Panc1 (cell line): Measurements from ENCODE around the gene SLC25A39. TPM values are rescaled to one million over a fixed set of nuclear protein-coding genes. Genes with fewer than 3 reads are reported as not detected.

Source experiments
- ATAC-seq: fragments of 200-7000 bp; cut with Tn5 transposase; 2 replicates; pipeline ENCODE4 v1.9.1; 2020; ENCODE audit warnings: mild to moderate bottlenecking, moderate library complexity
- BruUV-seq: library from RNA; stranded (reverse); fragments of 400-500 nt; replicated peaks from 2 replicates; lab custom pipeline; 2021; lab: Mats Ljungman, UMichigan
- CTCF ChIA-PET: fragments of 300-600 bp; sonication (Branson Sonifier 250); formaldehyde crosslinking; loops from one replicate; lab custom pipeline; 2022; ENCODE audit warnings: antibody characterized with exemption; lab: Charles Lee
- POLR2A ChIA-PET: fragments of 300-600 bp; sonication (Branson Sonifier 250); formaldehyde crosslinking; loops from one replicate; lab custom pipeline; 2022; ENCODE audit warnings: antibody characterized with exemption; lab: Charles Lee
- DNase-seq: peaks from one replicate; pipeline ENCODE4 v3.0.0-alpha.2; 2010; ENCODE audit warnings: low read depth, low spot score
- H3K27ac ChIP-seq: 2 replicates; pipeline ENCODE4 v1.5.1; 2011; ENCODE audit warnings: mild to moderate bottlenecking, low read length, inconsistent platforms
- H3K27me3 ChIP-seq: fragments of 200-500 bp; sonication (Bioruptor generic); 2 replicates; pipeline ENCODE4 v1.6.0; 2014; ENCODE audit warnings: low read length, inconsistent platforms; ENCODE audit not compliant: control insufficient read depth, insufficient read depth
- H3K36me3 ChIP-seq: fragments of 200-500 bp; sonication (Bioruptor generic); 2 replicates; pipeline ENCODE4 v1.5.1; 2014; ENCODE audit warnings: inconsistent platforms, mild to moderate bottlenecking, low read length, moderate library complexity; ENCODE audit not compliant: control insufficient read depth, insufficient read depth
- H3K4me1 ChIP-seq: 2 replicates; pipeline ENCODE4 v1.5.1; 2011; ENCODE audit warnings: inconsistent platforms, mild to moderate bottlenecking, low read length, moderate library complexity; ENCODE audit not compliant: control insufficient read depth, insufficient read depth
- H3K4me3 ChIP-seq, 2 experiments: 2 replicates each; pipeline ENCODE4 v1.5.1; 2011 to 2012; ENCODE audit warnings: low read depth in 2 of 2, low read length in 2 of 2, mild to moderate bottlenecking in 2 of 2, inconsistent platforms in 1 of 2, moderate library complexity in 1 of 2
- H3K9me3 ChIP-seq: fragments of 200-500 bp; sonication (Bioruptor generic); 2 replicates; pipeline ENCODE4 v1.5.1; 2014; ENCODE audit warnings: low read depth, mild to moderate bottlenecking, inconsistent platforms, low read length, moderate library complexity; ENCODE audit not compliant: control insufficient read depth, insufficient read depth
- POLR2AphosphoS5 ChIP-seq: IDR thresholded peaks from 2 replicates; pipeline ENCODE4 v1.6.1; 2012; ENCODE audit warnings: mild to moderate bottlenecking, low read depth, low read length, moderate library complexity
- SIN3A ChIP-seq: IDR thresholded peaks from 2 replicates; pipeline ENCODE4 v1.6.1; 2012; ENCODE audit warnings: low read depth, mild to moderate bottlenecking, low read length, moderate library complexity, borderline replicate concordance; ENCODE audit not compliant: insufficient read depth
- TCF7L2 ChIP-seq: IDR thresholded peaks from 2 replicates; pipeline ENCODE4 v1.6.1; 2011; ENCODE audit warnings: mild to moderate bottlenecking, low read depth, low read length, inconsistent platforms
- in situ Hi-C: cut with HindIII; loops from 2 replicates; pipeline ENCODE4 v1.10.0; 2016; ENCODE audit warnings: low sequenced_read_pairs, low pct_unique_long_range_greater_than_20kb
- intact Hi-C: fragments of 100-400 bp; cut with micrococcal nuclease; formaldehyde crosslinking; loops from one replicate; pipeline ENCODE4 v1.10.0; 2022; ENCODE audit not compliant: unreplicated experiment
- total RNA-seq: library from RNA; stranded (reverse); gene quantifications from one replicate; pipeline ENCODE4 v1.2.1, GENCODE V29; 2021; ENCODE audit not compliant: unreplicated experiment
- TF ChIP-seq, protein P1 (sequence below), 2 experiments: IDR thresholded peaks; 2 replicates each; pipeline ENCODE4 v1.6.1; 2011 to 2012; ENCODE audit warnings: low read depth in 2 of 2, control low read depth in 1 of 2, low read length in 1 of 2, mild to moderate bottlenecking in 1 of 2, moderate library complexity in 1 of 2; ENCODE audit not compliant: insufficient read depth in 1 of 2
- TF ChIP-seq, protein P2 (sequence below): fragments of 450-650 bp; IDR thresholded peaks from 2 replicates; pipeline ENCODE4 v1.5.1; 2017; ENCODE audit warnings: mild to moderate bottlenecking

Gene SLC25A39
- total RNA-seq, 1 experiment from 2014 or later = 138 TPM

DNA sequence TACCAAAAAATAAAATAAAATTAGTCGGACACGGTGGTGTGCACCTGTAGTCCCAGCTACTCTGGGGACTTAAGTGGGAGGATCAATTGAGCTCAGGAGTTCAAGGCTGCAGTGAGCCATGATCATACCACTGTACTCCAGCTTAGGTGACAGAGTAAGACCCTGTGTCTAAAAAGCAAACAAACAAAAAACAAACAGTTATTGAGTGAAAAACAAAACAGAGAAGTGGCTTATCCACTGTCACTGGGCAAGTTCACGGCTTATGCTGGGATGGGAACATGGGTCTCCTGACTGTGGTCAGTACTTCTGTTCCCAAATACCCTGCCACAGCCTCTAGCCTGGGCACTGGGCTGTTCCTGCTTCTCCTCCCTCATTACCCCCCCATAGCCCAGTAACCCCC is 10.9 kb upstream of the SLC25A39 start:
- no peak for ATAC-seq
- DNase-seq = no peak
- Histone ChIP-seq H3K9me3 (no peaks in the 10 kb centered on the region), H3K4me3 (no peak overlapping the region), H3K4me1 (no peaks in the 10 kb centered on the region), H3K27me3 (no peaks in the 10 kb centered on the region), H3K36me3 (no peaks in the 10 kb centered on the region), H3K27ac (no peak overlapping the region)
- ChIA-PET CTCF (no interaction called here), POLR2A (interaction anchor here (0.6 kb wide), 1 partner anchor 11 kb away, joined by 6 read pairs; no protein-coding TSS in a partner anchor)
- intact Hi-C loops (no loop called here), in situ Hi-C loops (no loop called here)
- TF ChIP-seq, protein P1, sequence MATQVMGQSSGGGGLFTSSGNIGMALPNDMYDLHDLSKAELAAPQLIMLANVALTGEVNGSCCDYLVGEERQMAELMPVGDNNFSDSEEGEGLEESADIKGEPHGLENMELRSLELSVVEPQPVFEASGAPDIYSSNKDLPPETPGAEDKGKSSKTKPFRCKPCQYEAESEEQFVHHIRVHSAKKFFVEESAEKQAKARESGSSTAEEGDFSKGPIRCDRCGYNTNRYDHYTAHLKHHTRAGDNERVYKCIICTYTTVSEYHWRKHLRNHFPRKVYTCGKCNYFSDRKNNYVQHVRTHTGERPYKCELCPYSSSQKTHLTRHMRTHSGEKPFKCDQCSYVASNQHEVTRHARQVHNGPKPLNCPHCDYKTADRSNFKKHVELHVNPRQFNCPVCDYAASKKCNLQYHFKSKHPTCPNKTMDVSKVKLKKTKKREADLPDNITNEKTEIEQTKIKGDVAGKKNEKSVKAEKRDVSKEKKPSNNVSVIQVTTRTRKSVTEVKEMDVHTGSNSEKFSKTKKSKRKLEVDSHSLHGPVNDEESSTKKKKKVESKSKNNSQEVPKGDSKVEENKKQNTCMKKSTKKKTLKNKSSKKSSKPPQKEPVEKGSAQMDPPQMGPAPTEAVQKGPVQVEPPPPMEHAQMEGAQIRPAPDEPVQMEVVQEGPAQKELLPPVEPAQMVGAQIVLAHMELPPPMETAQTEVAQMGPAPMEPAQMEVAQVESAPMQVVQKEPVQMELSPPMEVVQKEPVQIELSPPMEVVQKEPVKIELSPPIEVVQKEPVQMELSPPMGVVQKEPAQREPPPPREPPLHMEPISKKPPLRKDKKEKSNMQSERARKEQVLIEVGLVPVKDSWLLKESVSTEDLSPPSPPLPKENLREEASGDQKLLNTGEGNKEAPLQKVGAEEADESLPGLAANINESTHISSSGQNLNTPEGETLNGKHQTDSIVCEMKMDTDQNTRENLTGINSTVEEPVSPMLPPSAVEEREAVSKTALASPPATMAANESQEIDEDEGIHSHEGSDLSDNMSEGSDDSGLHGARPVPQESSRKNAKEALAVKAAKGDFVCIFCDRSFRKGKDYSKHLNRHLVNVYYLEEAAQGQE (IDR thresholded peaks at IDR 0.05; ENCODE audit: insufficient read depth in 1 of 2, low read depth in 2 of 2, low read length in 1 of 2) = no peak
- TF ChIP-seq SIN3A = no peak
- TF ChIP-seq, protein P2, sequence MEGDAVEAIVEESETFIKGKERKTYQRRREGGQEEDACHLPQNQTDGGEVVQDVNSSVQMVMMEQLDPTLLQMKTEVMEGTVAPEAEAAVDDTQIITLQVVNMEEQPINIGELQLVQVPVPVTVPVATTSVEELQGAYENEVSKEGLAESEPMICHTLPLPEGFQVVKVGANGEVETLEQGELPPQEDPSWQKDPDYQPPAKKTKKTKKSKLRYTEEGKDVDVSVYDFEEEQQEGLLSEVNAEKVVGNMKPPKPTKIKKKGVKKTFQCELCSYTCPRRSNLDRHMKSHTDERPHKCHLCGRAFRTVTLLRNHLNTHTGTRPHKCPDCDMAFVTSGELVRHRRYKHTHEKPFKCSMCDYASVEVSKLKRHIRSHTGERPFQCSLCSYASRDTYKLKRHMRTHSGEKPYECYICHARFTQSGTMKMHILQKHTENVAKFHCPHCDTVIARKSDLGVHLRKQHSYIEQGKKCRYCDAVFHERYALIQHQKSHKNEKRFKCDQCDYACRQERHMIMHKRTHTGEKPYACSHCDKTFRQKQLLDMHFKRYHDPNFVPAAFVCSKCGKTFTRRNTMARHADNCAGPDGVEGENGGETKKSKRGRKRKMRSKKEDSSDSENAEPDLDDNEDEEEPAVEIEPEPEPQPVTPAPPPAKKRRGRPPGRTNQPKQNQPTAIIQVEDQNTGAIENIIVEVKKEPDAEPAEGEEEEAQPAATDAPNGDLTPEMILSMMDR = no peak
- no peak for TF ChIP-seq POLR2AphosphoS5
- no peak for TF ChIP-seq TCF7L2
- no TSS peak for BruUV-seq

DNA sequence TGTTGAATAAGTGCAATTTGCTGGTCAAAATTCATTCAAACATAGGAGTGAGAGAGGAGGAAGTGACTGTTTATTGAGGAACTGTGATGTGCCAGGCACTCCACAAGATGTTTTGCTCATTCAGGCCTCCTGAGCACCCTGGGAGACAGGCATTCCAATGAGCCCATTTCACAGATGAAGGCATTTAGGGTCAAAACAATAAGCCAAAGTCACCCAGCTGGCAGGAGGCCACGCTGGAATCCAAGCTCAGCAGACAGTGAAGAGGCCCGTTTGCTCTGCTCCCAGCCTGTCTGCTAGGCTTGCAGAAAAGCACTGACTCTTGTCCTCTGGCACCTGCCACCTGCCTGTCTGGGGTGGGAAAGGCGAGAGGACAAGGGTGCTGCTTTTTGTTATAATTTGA is 10.1 kb upstream of the SLC25A39 start:
- TF ChIP-seq, protein P1 (IDR thresholded peaks at IDR 0.05; ENCODE audit: insufficient read depth in 1 of 2, low read depth in 2 of 2, low read length in 1 of 2) = no peak
- TF ChIP-seq SIN3A (no peak), TCF7L2 (no peak), POLR2AphosphoS5 (no peak)
- TF ChIP-seq, protein P2 = no peak
- POLR2A ChIA-PET = interaction anchor here (0.6 to 1.1 kb wide), 2 partner anchors 11 to 115 kb away, joined by 3 to 6 read pairs; partner anchors contain the start of genes GRN and UBTF
- intact Hi-C loops (no loop called here), in situ Hi-C loops (no loop called here)
- Histone ChIP-seq H3K4me3 (no peak overlapping the region), H3K36me3 (no peaks in the 10 kb centered on the region), H3K9me3 (no peaks in the 10 kb centered on the region), H3K4me1 (no peaks in the 10 kb centered on the region), H3K27me3 (no peaks in the 10 kb centered on the region), H3K27ac (no peak overlapping the region)
- DNase-seq (no peak), ATAC-seq (no peak)
- CTCF ChIA-PET = interaction anchor here (0.6 kb wide), 1 partner anchor 185 kb away, joined by 3 read pairs; no protein-coding TSS in a partner anchor
- no TSS peak for BruUV-seq
